Suppressor macrophage (primary cell): ENCODE measurements around the gene SGMS1.

ENCODE experiments used
- DNase-seq, 4 experiments: peaks; one replicate each; pipeline ENCODE4 v3.0.0-alpha.2; 2020 to 2022

The SGMS1 gene

DNA sequence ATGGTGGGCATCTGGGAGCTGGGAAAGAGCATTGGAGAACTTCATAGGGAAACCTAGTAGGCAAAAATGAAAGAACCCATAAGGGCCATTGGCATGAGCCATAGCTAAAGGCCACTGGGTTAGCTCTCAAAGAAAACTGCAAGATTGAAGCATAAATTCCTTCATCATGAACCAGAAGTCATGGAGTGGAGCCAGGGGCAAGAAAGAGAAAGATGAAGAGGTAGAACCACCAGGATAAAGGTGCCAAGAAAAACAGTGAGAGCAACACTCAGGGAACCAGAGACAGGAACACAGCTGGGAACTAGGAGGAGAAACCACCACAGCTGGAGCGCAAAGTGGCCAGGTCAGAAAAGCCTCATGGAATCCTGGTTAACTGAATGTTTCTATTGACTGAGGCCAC is 11.5 kb upstream of the SGMS1 start:
- DNase-seq, result no peak

DNA sequence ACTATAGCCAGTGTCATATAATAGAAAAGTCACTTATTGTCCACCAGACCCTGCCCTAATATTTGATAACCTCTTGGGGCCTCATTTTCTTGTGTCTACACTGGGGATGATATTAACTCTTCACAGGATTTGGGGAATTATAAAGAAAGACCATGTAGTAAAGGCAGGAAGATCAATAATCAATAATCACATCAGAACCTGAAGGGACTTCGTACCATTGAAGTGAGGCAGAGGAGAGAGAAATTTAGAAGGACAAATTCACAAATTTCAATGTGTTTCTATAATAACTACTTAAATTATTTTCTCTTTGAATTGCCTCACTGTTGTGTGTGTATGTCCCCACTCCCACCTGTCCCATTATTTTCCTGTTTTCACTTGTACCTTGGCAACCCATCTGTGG is 10.7 kb upstream of the SGMS1 start:
- DNase-seq, result no peak

DNA sequence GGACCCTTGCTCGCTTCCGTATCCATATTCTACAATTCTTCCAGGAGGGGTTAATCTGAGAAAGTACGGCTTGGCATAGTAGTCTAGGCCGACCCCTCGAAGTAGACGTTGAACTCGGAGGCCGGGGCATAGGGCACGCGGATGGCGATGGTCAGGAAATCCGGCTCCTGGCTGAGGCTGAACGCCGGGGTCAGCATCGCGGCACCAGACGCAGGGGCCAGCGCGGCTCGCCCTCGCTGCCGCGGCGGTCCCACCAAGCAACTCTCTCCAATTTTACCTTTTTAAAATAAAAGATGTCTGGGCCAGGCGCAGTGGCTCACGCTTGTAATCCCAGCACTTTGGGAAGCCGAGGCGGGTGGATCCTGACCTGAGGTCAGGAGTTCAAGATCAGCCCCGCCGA is 7.3 kb upstream of the SGMS1 start:
- no peak for DNase-seq

DNA sequence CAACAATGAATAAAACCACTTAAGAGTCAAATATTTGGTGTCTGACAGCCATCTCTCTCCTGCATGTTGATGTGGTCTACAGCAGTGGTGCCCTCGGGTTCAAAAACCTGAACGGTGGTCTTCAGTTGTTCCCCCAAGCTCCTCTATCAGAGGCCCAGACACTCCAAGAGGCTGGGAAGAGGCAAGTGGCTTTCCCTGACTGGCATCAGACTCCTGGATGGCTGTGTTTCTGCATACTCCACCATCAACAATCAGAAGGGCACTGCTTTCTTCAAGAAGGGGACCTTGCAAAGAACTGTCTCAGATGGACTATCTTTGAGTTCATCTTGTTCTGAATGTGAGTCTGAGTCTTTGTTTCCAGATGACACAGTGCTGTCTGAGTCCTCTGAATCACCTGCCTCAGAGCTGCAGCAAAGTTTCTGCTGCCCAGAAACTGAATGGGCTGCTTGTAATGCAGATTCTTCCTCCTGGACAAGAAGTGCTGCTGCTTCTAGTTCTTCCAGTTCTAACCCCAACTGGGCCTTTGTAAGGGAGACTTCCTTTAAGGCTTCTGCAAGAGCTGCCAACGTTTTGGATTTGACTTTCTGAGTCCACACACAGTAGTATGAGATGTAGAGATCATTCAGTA is 5.9 kb upstream of the SGMS1 start:
- DNase-seq, result no peak

DNA sequence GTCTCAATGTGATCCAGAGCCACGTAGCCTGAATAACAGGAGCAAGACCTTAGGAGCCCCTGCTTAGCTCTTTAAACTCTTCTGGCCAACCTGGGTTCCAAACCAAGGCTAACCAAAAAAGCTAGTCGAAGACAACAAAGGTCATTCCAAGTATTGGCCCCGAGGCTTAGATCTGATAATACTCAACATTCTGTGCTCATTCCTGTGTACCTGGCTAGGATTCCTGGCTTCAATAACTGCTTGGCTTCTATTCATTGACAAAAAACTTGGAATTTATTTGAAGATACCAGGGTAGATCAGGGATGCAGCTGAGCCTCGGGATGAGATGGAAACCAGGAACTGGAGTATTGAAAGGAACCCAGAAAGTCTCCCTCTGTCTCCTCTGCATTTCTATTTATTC is 4.1 kb upstream of the SGMS1 start:
- no peak for DNase-seq

DNA sequence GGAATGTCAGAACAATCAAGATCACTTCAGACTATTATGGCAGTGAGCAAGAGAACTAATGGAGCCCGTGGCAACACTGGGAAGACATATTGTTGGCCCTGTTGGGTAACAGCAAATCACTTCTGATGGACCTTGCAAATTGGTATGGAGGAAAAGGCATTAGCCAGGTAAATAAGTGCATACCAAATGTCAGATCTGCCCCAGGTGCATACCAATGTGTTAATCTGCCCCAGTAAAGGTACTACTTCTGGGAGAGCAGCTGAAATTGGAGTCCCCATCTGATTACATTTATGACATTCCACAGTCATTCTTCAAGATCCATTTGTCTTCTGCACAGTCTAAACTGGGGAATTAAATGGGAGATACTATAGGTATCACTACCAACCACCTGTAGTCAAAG is 3.7 kb upstream of the SGMS1 start:
- DNase-seq, result no peak

DNA sequence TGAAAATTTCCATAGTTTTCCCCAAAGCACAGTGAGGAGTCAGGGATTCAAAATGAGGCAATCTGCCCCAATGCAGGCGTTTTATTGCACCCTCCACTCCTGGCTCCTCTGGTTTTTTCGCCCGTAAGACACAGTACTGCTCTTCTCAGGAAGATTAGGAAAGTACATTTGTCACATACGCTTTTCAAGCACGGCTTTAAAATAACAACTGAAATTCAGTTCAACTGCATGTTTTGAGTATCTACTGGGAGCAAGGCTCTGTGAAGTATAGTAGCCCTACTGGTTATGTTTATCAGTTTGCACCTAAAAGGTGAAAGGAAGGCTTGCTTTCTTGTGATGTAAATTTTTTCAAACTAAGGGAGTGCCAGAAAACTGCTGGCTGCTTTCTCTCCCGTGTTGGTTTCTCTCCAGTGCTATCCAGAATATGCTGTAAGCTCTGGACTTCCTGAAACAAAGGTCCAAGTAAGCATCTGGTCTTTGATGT is 1.9 kb upstream of the SGMS1 start:
- peak; percentile 13 to 37 (median 18) for DNase-seq

DNA sequence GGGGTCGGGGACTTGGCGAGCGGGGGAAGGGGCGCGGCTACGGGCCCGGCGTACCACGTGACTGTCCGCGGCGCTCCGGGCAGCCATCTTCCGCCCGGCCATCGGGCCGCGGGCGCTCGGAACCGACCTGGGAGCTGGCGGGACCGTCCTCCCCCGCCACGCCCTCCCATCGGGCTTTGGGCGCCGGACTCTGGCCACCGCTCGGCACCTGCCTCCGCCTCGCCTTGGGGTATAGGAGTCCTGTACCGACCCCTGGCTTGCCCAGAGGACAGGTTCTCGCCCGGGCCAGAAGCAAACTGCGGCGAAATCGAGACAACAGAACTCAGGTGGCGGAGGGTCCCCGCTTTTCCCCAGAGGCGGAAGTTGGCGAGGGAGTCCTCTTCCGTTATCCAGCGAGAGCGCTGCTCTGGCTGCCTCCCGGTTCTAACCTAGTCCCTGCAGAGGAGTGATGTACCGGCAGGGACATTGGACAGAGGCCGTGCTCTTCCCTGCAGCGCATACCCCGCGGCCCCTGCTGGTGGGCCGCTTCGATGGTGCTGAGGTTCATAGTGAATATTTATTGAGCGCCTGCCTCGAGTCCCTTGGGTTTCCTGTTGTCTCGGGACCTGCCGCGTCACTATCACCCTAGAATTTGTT is 1.2 kb upstream of the SGMS1 start:
- peak; percentile 84 to 93 (median 88) for DNase-seq

DNA sequence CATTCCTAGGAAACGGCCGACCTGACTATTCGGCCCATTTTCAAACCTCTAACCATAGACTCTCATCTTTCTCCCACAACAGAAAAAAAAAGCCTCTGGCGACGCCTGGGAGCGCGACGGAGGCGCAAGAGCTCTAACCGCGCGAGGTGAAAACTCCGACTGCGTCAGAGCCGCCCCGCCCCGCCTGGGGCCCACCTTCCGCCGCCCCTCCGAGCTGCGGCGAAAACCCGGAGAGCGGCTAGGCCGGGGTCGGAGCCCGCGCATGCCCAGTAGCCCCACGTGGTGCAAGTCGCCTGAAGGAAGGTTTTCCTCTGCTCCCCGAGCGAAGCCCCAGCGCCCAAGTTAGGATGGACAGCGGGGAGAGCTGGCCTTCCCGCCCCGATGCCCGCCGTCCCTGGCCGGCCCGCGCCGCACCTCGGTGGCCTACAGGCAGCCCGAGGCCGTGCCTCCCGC is 683 bp upstream of the SGMS1 start:
- DNase-seq, result peak; percentile 97 to 99 (median 98)

DNA sequence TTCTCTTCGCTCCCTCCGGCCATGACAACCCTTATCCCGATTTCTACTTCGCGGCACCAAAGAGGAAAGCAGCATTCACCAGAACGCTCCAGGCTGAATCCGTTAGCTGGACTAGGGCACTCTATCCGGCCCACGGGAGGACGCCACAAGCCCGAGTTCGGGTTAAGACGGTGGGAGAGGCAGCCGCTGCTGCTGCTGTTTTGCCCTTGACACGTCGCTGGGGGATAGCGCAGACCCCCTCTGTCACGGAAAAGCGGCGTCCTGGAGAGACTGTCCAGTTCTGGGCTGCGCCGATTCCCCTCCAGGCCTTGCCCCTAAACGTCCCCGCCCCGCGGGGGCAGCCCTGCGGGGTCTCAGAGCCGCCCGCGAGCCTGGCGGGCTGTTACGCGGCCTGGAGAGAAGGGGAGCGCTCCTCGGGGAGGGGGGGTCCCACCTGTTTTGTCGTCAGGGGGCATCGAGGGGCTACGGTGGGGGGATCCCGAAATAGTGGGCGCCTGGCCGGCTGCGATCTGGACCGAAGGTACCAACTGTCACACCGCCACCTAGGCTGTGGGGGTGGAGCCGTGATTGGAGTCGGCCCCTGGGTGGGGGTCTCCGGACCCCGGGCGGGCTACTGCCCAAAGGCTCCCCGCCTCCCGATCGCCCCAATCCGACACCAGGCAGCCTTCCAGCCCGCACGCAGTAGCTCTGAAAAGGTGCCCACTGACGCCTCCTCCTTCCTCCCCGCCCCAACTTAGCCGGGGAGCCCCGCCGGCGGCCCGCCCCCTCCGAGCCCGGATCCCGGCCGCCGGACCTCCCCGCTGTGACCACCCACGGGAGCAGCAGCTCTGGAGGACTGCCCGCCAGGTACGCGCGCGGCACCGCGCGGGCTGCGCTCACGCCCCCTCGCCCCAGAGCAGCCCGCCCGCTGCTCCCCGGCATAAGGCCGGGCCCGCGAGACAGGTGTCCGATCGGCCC is 772 bp downstream of the SGMS1 start:
- DNase-seq, result peak; percentile 31 to 64 (median 48)

DNA sequence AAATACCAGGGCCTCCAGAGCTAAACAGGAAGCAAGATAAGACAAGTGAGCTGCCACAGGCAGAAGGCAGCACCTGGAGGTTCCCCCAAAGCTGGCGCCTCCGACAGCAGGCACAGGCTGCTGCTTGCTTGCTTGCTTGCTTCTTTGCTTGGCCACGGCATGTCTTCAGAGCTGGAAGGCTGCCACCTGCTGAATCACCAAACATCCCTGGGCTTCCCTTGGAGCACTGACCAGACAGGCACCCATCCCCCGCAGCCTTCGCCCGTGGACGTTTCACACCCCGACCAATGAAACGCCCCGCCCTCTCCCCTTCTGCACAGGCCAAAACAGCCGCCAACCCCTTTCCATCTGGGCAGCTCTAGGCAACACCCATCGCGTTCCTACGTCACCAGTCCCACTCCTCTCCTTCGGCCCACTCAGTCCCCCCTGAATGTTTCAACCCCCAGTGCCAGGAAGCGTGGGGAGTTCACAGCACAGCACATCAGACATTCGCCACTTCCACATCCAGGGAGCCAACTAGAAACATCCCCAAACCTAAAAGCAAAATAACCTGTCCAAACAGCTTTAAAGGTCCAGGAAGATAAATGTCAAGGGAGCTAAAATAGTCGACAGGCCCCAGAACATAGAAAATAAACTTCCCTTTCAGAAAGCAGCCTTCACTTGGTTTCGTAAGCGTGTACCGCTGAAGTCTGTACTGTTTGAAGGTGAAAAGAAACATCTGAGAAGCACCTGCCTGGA is 1.6 kb downstream of the SGMS1 start:
- peak; percentile 87 to 92 (median 92) for DNase-seq

DNA sequence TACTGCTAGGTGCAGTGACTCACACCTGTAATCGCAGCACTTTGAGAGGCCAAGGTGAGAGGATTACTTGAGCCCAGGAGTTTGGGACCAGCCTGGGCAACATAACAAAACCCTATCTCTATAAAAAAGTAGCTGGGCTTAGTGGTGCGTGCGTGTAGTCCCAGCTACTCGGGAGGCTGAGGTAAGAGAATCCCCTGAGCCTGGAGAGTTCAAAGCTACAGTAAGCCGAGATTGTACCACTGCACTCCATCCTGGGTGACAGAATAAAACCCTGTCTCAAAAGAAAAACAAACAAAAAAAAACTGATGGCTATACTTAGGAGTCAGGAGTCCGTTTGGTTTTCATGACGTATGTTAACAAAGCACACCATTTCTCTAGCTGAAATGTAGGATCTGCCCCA is 2.9 kb downstream of the SGMS1 start:
- DNase-seq, result no peak

DNA sequence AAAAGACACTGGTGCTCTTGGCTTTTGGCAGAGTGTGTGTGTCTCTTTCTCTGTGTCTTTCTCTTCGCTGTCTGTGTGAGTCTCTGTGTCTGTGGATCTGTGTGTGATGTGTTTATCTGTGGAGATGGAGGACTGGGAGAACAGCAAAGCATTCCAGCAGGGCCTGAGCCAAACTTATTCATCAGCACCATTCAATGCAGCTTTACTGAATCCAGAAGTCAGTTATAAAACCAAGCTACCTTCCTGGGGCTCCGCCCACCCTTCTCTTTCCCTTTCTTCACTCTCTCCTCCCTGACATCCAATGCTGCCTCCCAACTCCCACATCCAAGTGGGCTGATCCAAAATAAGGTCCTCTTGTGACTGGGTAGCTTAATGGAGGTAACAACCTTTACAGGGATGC is 3.9 kb downstream of the SGMS1 start:
- no peak for DNase-seq

DNA sequence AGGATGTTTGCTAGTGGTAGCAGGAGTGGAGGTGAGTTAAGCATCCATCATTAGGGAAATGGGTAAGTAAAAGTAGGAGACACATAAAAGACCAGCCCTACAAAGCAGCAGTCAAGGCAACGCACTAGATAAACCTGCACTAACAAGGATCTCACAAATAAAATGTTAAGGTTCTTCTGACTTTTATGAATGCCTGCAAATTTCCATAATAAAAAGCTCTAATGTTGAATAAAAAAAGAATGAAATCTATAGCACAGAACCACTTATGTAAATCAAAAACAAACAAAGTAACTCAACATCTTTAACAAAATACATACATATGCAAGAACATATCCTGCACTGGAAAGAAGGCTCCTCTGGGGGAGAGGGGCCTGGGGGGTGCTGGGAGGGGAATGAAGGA is 4.6 kb downstream of the SGMS1 start:
- no peak for DNase-seq

DNA sequence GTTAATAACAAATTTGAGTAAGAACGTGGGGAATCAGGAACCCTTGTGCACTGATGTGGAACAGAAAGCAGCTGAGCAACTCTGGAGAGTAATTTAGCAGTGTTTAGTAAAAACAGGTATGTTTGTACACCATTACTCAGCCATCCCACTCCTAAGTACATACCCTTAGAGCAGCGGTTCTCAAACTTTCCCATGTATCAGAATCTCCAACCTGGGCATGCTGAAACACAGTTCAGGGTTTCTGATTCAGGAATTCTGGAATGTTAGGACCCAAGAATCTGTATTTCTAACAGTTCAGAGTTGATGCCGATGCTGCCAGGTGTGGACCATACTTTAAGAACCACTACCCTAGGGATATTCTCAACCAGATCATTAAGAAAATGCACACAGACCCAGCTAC is 5.1 kb downstream of the SGMS1 start:
- DNase-seq, result no peak

DNA sequence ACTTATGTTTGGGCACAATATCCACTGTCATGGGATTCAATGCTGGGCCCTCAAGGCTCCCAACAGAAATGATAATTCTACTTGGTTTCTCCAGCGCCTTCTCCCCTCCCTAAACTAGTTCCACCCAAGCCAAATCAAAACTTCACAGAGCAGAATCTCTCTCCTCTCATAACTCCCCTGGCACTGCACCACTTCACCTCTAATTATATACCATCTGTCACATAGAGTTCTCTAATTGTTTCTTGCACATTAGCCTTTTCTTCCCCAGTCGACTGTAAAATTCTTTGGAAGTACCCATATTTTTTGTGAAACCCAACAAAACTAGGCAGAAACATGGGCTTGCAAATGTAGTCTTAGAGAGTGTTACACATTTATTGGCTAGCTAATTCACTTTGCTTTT is 8.1 kb downstream of the SGMS1 start:
- no peak for DNase-seq

DNA sequence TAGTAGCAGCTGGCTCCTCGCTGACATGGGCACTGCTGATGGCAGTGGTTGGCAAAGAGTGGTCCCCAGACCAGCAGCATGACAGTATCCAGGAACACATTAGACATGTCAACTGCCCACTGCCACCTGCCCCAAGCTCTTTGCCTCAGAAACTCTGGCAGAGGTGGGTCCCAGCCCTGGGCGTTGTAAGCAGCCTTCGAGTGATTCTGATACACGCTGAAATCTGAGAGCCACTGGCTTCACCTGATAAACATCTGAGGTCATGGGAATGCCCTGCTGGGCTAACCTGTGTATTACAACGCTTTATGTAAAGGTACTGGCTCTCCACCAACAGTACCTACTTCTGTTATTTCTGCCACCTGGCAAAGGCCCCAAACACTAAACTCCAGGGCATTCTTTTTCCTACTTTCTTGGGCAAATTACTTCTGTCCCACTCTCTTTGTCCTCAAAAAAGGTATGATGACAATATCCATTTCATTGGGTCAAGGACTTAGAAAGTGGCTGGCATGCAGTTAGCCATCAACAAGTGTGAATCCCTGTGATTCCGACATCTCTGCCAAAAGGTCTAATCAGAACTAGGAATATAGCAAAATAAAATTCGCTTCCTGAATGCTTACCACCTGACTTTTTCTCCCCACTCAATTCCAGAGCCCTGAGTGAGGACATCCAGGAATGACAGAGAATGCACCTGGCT is 9.2 kb downstream of the SGMS1 start:
- DNase-seq, result no peak

DNA sequence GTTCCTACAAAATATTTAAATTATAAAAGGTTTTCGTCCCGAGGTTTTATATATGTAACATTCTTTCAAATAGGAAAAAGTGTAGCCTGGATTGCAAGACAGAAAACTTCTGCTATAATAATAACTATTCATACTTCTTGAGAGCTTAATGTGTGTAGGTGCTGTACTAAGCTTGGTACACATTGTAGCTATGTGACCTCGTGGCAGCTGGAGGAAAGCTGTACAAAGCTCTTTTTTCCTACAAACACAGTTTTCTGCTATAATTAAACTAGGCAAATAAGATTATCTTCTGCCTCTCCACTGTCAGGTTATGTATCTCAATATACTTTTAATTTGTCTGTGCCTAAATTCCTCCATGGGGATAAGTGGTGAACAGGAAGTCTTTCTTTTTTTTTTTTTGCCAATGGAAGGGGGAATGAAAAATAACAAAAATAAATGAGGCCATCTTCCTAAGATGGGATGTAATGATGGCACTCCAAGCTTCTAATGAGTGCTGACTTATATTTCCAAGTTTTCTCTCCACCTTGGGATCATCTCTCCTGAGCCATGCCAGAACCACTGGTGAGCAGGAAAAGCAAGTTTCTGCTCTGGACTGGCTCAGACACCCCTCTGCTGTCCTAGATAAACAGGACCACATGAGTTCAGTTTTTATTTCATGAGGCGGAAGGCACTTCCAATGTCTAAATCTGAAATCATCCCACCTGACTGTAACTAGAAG is 9.9 kb downstream of the SGMS1 start:
- no peak for DNase-seq

DNA sequence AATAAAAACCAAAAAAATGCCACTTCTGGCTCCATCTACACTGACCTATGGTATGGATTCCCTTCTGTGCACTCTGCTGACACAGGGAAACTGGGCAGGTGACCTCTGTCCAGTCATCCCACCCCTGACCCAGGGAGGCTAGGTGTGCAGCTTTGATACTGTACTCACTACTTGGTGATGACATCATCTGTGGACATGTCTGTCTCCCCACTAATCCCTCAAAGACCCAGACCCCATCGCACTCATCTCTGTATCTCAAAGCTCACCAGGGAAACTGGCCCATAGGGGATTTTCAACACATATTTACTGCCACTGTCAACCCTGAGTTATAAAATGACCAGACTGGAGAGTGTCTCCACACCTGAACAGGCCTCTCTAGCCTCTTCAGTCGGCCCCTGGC is 10.6 kb downstream of the SGMS1 start:
- DNase-seq, result no peak

DNA sequence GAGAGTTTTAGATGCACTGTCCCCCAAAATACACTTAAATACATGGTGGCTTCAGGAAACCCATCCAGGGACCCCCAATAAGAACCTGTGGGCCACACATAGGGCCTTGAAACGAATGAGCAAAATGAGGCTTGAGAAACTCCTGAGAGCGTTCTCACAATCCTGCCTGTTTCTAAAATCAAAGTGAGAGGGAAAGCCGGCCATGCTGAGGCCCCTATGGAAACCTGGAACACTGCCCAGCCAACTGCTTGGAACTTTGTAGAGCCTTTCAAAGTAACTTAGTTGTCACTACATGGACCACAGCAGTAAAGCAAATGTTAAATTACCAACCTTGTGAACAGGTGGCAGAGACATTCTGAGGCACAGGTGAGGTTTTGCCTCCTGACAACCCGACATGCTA is 13.4 kb downstream of the SGMS1 start:
- DNase-seq, result no peak

DNA sequence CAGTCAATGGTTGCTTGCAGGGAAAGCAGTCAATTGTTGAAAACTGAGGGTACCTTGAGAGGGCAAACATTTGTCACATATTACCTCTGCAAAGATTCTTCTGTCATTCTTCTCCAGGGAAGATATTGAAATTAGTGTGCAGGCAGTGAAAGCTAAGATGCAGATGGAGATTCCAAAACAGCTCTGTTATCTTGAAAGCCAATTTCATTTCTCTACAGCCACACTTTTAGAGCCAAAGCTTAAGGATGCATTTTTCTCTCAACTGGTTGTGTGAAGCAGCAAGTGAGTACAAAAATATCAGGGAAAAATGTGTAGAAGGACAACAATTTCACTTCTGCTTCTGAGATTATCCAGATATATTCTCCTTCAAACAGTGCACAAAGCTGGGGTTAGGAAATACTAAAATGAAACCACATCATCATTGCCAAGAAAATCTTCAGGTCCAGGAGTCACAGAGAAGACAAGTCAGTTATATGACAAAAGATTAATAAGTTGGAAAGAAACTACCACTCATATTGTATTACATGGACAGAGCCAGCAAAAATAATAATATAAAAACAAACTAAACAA is 16.3 kb downstream of the SGMS1 start:
- peak in 2 of 4 experiments; percentile 24 to 42 for DNase-seq
